OCI-LY1 (cell line): Measurements from ENCODE around the gene UFC1.

Source experiments
- H2AFZ ChIP-seq: fragments of 200-600 bp; sonication (generic), shearing (Covaris generic); 2 replicates; pipeline ENCODE4 v1.6.0; 2014; ENCODE audit warnings: antibody characterized with exemption, mild to moderate bottlenecking, low read length
- H3F3A ChIP-seq: fragments of 200-600 bp; sonication (generic), shearing (Covaris generic); 2 replicates; pipeline ENCODE4 v1.6.0; 2014; ENCODE audit warnings: mild to moderate bottlenecking, antibody characterized with exemption, low read length, moderate library complexity; ENCODE audit not compliant: insufficient read depth
- H3K27ac ChIP-seq: fragments of 200-600 bp; sonication (generic); 2 replicates; pipeline ENCODE4 v1.5.1; 2014; ENCODE audit warnings: low read length, mixed run types, mild to moderate bottlenecking, low read depth; ENCODE audit not compliant: poor library complexity, severe bottlenecking
- H3K27me3 ChIP-seq: fragments of 200-600 bp; sonication (generic); 2 replicates; pipeline ENCODE4 v1.6.0; 2014; ENCODE audit warnings: antibody characterized with exemption, mild to moderate bottlenecking, low read length, moderate library complexity; ENCODE audit not compliant: insufficient read depth
- H3K36me3 ChIP-seq: fragments of 200-600 bp; sonication (generic); 2 replicates; pipeline ENCODE4 v1.6.1; 2014; ENCODE audit warnings: mild to moderate bottlenecking, antibody characterized with exemption, low read length, moderate library complexity, mixed read lengths; ENCODE audit not compliant: insufficient read depth
- H3K4me1 ChIP-seq: fragments of 200-600 bp; sonication (generic); 2 replicates; pipeline ENCODE4 v1.5.1; 2014; ENCODE audit warnings: mild to moderate bottlenecking, low read length, moderate library complexity; ENCODE audit not compliant: insufficient read depth, severe bottlenecking
- H3K4me2 ChIP-seq: fragments of 200-600 bp; sonication (generic), shearing (Covaris generic); 2 replicates; pipeline ENCODE4 v1.6.1; 2014; ENCODE audit warnings: low read length
- H3K4me3 ChIP-seq: fragments of 200-600 bp; sonication (generic); 2 replicates; pipeline ENCODE4 v1.5.1; 2014; ENCODE audit warnings: low read length, low read depth, mild to moderate bottlenecking, mixed read lengths; ENCODE audit not compliant: poor library complexity, severe bottlenecking
- H3K79me2 ChIP-seq: fragments of 200-600 bp; shearing (Covaris generic); 2 replicates; pipeline ENCODE4 v1.6.1; 2016; ENCODE audit warnings: mixed run types, low read length, mixed read lengths; ENCODE audit not compliant: insufficient read depth
- H3K9ac ChIP-seq: fragments of 200-600 bp; sonication (generic), shearing (Covaris generic); 2 replicates; pipeline ENCODE4 v1.6.1; 2014; ENCODE audit warnings: mild to moderate bottlenecking, low read length, mixed read lengths
- H3K9me2 ChIP-seq: fragments of 200-600 bp; sonication (generic), shearing (Covaris generic); 2 replicates; pipeline ENCODE4 v1.6.1; 2014; ENCODE audit warnings: low read depth, mild to moderate bottlenecking, low read length, mixed read lengths
- H3K9me3 ChIP-seq: fragments of 200-600 bp; shearing (Covaris generic); 2 replicates; pipeline ENCODE4 v1.6.1; 2014; ENCODE audit warnings: low read length, mixed read lengths
- H4K20me1 ChIP-seq: fragments of 200-600 bp; sonication (generic), shearing (Covaris generic); 2 replicates; pipeline ENCODE4 v1.6.0; 2016; ENCODE audit warnings: mild to moderate bottlenecking, low read length; ENCODE audit not compliant: insufficient read depth
- EZH2 ChIP-seq: fragments of 200-600 bp; sonication (generic), shearing (Covaris generic); IDR thresholded peaks from 2 replicates; pipeline ENCODE4 v1.8.0; 2017; ENCODE audit warnings: borderline replicate concordance, mixed run types, mild to moderate bottlenecking, antibody characterized with exemption, low read length, moderate library complexity, mixed read lengths
- TF ChIP-seq, protein P1 (sequence below): fragments of 200-600 bp; sonication (generic), shearing (Covaris generic); IDR thresholded peaks from 2 replicates; pipeline ENCODE4 v1.5.1; 2017; ENCODE audit warnings: mild to moderate bottlenecking, antibody characterized with exemption, low read length, moderate library complexity, mixed read lengths

UFC1 gene

DNA sequence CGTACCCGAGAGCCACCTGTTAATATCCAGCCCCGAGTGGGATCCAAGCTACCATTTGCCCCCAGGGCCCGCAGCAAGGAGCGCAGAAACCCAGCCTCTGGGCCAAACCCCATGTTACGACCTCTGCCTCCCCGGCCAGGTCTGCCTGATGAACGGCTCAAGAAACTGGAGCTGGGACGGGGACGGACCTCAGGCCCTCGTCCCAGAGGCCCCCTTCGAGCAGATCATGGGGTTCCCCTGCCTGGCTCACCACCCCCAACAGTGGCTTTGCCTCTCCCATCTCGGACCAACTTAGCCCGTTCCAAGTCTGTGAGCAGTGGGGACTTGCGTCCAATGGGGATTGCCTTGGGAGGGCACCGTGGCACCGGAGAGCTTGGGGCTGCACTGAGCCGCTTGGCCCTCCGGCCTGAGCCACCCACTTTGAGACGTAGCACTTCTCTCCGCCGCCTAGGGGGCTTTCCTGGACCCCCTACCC is 6.9 kb downstream of the UFC1 start:
- H3K4me1 ChIP-seq, result peaks cover 36% of the 10 kb centered on the region
- no peaks in the 10 kb centered on the region for H4K20me1 ChIP-seq
- no peaks in the 10 kb centered on the region for H3K9me3 ChIP-seq
- no peaks in the 10 kb centered on the region for H3K79me2 ChIP-seq
- no peak overlapping the region for H3K9ac ChIP-seq
- no peak overlapping the region for H2AFZ ChIP-seq
- H3K36me3 ChIP-seq, result peaks cover 51% of the 10 kb centered on the region; the same call in 1 of the 2 replicates
- H3K27me3 ChIP-seq, result no peaks in the 10 kb centered on the region
- no peak for TF ChIP-seq EZH2
- no peak overlapping the region for H3K27ac ChIP-seq
- H3F3A ChIP-seq, result peaks cover 9% of the 10 kb centered on the region
- H3K9me2 ChIP-seq, result no peaks in the 10 kb centered on the region
- H3K4me3 ChIP-seq, result no peak overlapping the region
- H3K4me2 ChIP-seq, result no peak overlapping the region

DNA sequence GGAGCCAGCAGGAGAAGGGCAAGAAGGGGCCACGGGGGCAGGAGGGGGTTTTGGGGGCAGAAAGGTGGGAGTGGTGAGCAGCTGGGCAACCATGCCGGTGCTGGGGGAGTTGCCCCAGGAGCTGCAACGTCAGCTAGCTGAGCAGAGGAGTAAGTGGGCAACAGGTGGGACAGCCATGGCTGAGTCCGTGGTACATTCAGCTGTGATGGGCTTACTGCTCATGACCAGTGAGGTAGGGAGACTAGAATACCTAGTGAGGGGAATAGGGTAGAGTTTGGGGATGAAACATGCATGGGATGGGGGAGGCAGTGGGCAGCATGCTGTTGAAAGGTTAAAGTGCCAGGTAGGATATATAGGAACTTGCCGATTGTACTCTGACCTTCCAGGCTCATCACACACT is 7.9 kb downstream of the UFC1 start:
- Histone ChIP-seq H3K36me3 (peaks cover 51% of the 10 kb centered on the region; the same call in 1 of the 2 replicates), H3K4me1 (peaks cover 40% of the 10 kb centered on the region), H3K27ac (no peak overlapping the region), H3K4me3 (no peak overlapping the region), H3K79me2 (no peaks in the 10 kb centered on the region), H3K27me3 (no peaks in the 10 kb centered on the region), H3F3A (peaks cover 9% of the 10 kb centered on the region), H4K20me1 (no peaks in the 10 kb centered on the region), H2AFZ (no peak overlapping the region), H3K9me2 (no peaks in the 10 kb centered on the region), H3K4me2 (no peak overlapping the region), H3K9ac (no peak overlapping the region), H3K9me3 (no peaks in the 10 kb centered on the region)
- TF ChIP-seq, protein P1, sequence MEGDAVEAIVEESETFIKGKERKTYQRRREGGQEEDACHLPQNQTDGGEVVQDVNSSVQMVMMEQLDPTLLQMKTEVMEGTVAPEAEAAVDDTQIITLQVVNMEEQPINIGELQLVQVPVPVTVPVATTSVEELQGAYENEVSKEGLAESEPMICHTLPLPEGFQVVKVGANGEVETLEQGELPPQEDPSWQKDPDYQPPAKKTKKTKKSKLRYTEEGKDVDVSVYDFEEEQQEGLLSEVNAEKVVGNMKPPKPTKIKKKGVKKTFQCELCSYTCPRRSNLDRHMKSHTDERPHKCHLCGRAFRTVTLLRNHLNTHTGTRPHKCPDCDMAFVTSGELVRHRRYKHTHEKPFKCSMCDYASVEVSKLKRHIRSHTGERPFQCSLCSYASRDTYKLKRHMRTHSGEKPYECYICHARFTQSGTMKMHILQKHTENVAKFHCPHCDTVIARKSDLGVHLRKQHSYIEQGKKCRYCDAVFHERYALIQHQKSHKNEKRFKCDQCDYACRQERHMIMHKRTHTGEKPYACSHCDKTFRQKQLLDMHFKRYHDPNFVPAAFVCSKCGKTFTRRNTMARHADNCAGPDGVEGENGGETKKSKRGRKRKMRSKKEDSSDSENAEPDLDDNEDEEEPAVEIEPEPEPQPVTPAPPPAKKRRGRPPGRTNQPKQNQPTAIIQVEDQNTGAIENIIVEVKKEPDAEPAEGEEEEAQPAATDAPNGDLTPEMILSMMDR, result no peak
- no peak for TF ChIP-seq EZH2

DNA sequence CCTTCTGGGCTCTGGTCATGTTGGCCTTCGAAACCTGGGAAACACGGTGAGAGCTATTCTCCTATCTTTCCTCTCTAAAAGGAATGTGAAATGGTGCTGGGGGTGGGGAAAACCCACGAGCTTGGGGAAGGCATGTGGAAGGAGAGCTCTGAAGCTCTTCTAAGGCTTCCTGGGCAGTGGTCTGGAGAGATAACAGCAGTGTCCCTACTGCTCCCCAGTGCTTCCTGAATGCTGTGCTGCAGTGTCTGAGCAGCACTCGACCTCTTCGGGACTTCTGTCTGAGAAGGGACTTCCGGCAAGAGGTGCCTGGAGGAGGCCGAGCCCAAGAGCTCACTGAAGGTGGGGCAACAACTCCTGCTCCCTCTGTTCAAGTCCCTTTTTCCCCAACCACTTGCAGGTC is 8.3 kb downstream of the UFC1 start:
- H3K9ac ChIP-seq, result no peak overlapping the region
- H3F3A ChIP-seq, result peaks cover 9% of the 10 kb centered on the region
- no peaks in the 10 kb centered on the region for H3K79me2 ChIP-seq
- H2AFZ ChIP-seq, result no peak overlapping the region
- no peak overlapping the region for H3K4me3 ChIP-seq
- H3K36me3 ChIP-seq, result peaks cover 51% of the 10 kb centered on the region; the same call in 1 of the 2 replicates
- H3K27ac ChIP-seq, result no peak overlapping the region
- H3K9me2 ChIP-seq, result no peaks in the 10 kb centered on the region
- no peak overlapping the region for H3K4me2 ChIP-seq
- H3K27me3 ChIP-seq, result no peaks in the 10 kb centered on the region
- no peaks in the 10 kb centered on the region for H4K20me1 ChIP-seq
- no peaks in the 10 kb centered on the region for H3K9me3 ChIP-seq
- peaks cover 44% of the 10 kb centered on the region for H3K4me1 ChIP-seq
- TF ChIP-seq, protein P1, result no peak
- TF ChIP-seq EZH2, result no peak

DNA sequence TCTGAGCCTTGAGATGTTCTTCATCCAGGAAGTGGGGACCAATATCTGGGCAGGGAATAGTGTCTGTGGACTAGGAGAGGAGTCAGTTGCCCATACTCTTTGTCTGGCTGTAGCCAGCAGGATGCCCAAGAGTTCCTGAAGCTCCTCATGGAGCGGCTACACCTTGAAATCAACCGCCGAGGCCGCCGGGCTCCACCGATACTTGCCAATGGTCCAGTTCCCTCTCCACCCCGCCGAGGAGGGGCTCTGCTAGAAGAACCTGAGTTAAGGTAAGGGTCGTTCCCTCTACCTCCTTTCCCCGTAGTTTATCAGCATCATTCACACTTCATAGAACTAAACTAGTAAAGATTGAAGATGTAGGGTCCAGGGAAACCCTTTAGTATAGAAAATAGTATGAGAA is 9.0 kb downstream of the UFC1 start:
- Histone ChIP-seq H3K9me3 (no peaks in the 10 kb centered on the region), H3K36me3 (peaks cover 46% of the 10 kb centered on the region; the same call in 1 of the 2 replicates), H3K27me3 (no peaks in the 10 kb centered on the region), H3K4me1 (peaks cover 48% of the 10 kb centered on the region), H3K79me2 (no peaks in the 10 kb centered on the region), H3F3A (peaks cover 9% of the 10 kb centered on the region), H3K4me2 (no peak overlapping the region), H3K9me2 (no peaks in the 10 kb centered on the region), H3K27ac (no peak overlapping the region), H3K4me3 (no peak overlapping the region), H2AFZ (no peak overlapping the region), H3K9ac (no peak overlapping the region), H4K20me1 (no peaks in the 10 kb centered on the region)
- TF ChIP-seq EZH2, result no peak
- TF ChIP-seq, protein P1, result no peak
